ENCODE measurements around the gene GPR107.

DNA sequence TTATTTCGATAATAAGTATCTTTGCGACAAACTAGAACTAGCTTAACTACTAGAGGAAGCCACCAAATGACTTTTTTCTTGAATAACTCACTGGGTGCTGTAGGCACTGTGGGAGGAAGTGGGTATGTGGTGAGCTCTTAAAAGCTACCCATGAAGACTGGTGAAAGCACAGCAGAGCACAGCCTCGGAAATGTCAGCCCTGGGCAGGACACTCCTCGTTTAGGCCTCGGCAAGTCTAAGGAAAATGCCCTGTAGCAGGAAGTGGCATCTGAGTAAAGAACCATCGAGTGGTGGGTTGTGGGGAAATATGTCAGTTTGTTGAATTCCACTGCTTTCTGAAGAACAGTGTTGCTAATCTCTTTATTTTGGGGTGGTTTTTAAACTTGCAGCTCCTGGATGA lies 74.5 kb downstream of the GPR107 start:
- TF ChIP-seq POLR2A (IDR thresholded peaks at IDR 0.05) = no peak
- TF ChIP-seq, protein P1, sequence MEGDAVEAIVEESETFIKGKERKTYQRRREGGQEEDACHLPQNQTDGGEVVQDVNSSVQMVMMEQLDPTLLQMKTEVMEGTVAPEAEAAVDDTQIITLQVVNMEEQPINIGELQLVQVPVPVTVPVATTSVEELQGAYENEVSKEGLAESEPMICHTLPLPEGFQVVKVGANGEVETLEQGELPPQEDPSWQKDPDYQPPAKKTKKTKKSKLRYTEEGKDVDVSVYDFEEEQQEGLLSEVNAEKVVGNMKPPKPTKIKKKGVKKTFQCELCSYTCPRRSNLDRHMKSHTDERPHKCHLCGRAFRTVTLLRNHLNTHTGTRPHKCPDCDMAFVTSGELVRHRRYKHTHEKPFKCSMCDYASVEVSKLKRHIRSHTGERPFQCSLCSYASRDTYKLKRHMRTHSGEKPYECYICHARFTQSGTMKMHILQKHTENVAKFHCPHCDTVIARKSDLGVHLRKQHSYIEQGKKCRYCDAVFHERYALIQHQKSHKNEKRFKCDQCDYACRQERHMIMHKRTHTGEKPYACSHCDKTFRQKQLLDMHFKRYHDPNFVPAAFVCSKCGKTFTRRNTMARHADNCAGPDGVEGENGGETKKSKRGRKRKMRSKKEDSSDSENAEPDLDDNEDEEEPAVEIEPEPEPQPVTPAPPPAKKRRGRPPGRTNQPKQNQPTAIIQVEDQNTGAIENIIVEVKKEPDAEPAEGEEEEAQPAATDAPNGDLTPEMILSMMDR (IDR thresholded peaks at IDR 0.05) = no peak

All from right lobe of liver (tissue), 4 donors.